OCI-LY7 (cell line): ENCODE measurements around the gene CLN3. TPM values are rescaled to one million over a fixed set of nuclear protein-coding genes. Genes with fewer than 3 reads are reported as not detected.

Experiments used
- Bru-seq: library from RNA; stranded (reverse); fragments of 400-500 nt; gene quantifications from one replicate; lab custom pipeline; 2021; lab: Mats Ljungman, UMichigan
- BruChase-seq, 2 experiments: library from RNA; stranded (reverse); fragments of 400-500 nt; gene quantifications; one replicate each; lab custom pipeline; 2021; lab: Mats Ljungman, UMichigan
- BruUV-seq: library from RNA; stranded (reverse); fragments of 400-500 nt; replicated peaks from 2 replicates; lab custom pipeline; 2021; lab: Mats Ljungman, UMichigan
- CTCF ChIA-PET: fragments of 300-600 bp; sonication (Branson Sonifier 250); formaldehyde crosslinking; loops from one replicate; lab custom pipeline; 2022; ENCODE audit warnings: antibody characterized with exemption; ENCODE audit not compliant: unreplicated experiment; lab: Charles Lee
- POLR2A ChIA-PET: fragments of 300-600 bp; sonication (Branson Sonifier 250); formaldehyde crosslinking; loops from one replicate; lab custom pipeline; 2022; ENCODE audit warnings: antibody characterized with exemption; lab: Charles Lee
- DNase-seq: peaks from one replicate; pipeline ENCODE4 v3.0.0-alpha.2; 2015; ENCODE audit warnings: low spot score
- H2AFZ ChIP-seq: fragments of 200-600 bp; sonication (generic), shearing (Covaris generic); 2 replicates; pipeline ENCODE4 v1.6.1; 2014; ENCODE audit warnings: mild to moderate bottlenecking, antibody characterized with exemption, low read length, moderate library complexity
- H3K27ac ChIP-seq: fragments of 200-600 bp; sonication (generic); 2 replicates; pipeline ENCODE4 v1.5.1; 2014; ENCODE audit warnings: mixed run types, low read depth, mild to moderate bottlenecking, moderate library complexity, low read length, inconsistent platforms; ENCODE audit not compliant: poor library complexity, severe bottlenecking
- H3K36me3 ChIP-seq: fragments of 200-600 bp; sonication (generic); 2 replicates; pipeline ENCODE4 v1.6.1; 2014; ENCODE audit warnings: mild to moderate bottlenecking, antibody characterized with exemption, low read length, moderate library complexity, mixed read lengths; ENCODE audit not compliant: insufficient read depth
- H3K4me1 ChIP-seq: fragments of 200-600 bp; sonication (generic); 2 replicates; pipeline ENCODE4 v1.5.1; 2014; ENCODE audit warnings: mild to moderate bottlenecking, low read length; ENCODE audit not compliant: insufficient read depth, poor library complexity, severe bottlenecking
- H3K4me2 ChIP-seq: fragments of 200-600 bp; sonication (generic); 2 replicates; pipeline ENCODE4 v1.6.1; 2014; ENCODE audit warnings: mild to moderate bottlenecking, low read length
- H3K4me3 ChIP-seq: fragments of 200-600 bp; sonication (generic); 2 replicates; pipeline ENCODE4 v1.5.1; 2014; ENCODE audit warnings: mild to moderate bottlenecking, low read depth, low read length; ENCODE audit not compliant: poor library complexity, severe bottlenecking
- H3K79me2 ChIP-seq: fragments of 200-600 bp; sonication (generic); 2 replicates; pipeline ENCODE4 v1.6.1; 2016; ENCODE audit warnings: low read depth, mild to moderate bottlenecking, low read length, moderate library complexity, mixed read lengths; ENCODE audit not compliant: insufficient read depth
- H3K9me2 ChIP-seq: fragments of 200-600 bp; sonication (generic); 2 replicates; pipeline ENCODE4 v1.6.1; 2016; ENCODE audit warnings: mild to moderate bottlenecking, low read length, mixed read lengths; ENCODE audit not compliant: insufficient read depth
- H3K9me3 ChIP-seq: fragments of 200-600 bp; sonication (generic); 2 replicates; pipeline ENCODE4 v1.6.1; 2014; ENCODE audit warnings: mild to moderate bottlenecking, mixed run types, low read length, mixed read lengths
- H4K20me1 ChIP-seq: fragments of 200-600 bp; sonication (generic); 2 replicates; pipeline ENCODE4 v1.6.1; 2014; ENCODE audit warnings: mild to moderate bottlenecking, antibody characterized with exemption, low read length, moderate library complexity, mixed read lengths; ENCODE audit not compliant: insufficient read depth
- EZH2phosphoT487 ChIP-seq: fragments of 200-600 bp; sonication (generic); IDR thresholded peaks from 2 replicates; pipeline ENCODE4 v1.6.1; 2018; ENCODE audit warnings: low read depth, borderline replicate concordance, mild to moderate bottlenecking, mixed run types, antibody characterized with exemption, low read length, moderate library complexity, mixed read lengths
- intact Hi-C: fragments of 100-400 bp; cut with micrococcal nuclease; formaldehyde crosslinking; loops from one replicate; pipeline ENCODE4 v1.10.0; 2022; ENCODE audit not compliant: unreplicated experiment
- long read RNA-seq: library from polyadenylated mRNA; stranded (forward); transcript quantifications from one replicate; pipeline ENCODE4 v2.0.0, GENCODE V29; 2022
- total RNA-seq, 2 experiments: library from RNA; depleted of rRNA in 1 of 2; stranded (reverse); fragments of >200 nt in 1 of 2; shearing (Covaris generic) in 1 of 2; gene quantifications; 2 replicates each; pipeline ENCODE4 v1.2.3, GENCODE V29; 2014 to 2022
- TF ChIP-seq, protein P1 (sequence below): fragments of 200-600 bp; sonication (generic); conservative IDR thresholded peaks from 2 replicates; pipeline ENCODE4 v1.5.1; 2014; ENCODE audit warnings: mild to moderate bottlenecking, antibody characterized with exemption, low read length, moderate library complexity, mixed read lengths

The CLN3 gene
- 29.7 and 45.5 TPM in 2 replicates for total RNA-seq (2014; rRNA removed; shearing (Covaris generic))
- total RNA-seq (2022), result 35.2 and 42.3 TPM in 2 replicates
- percentile 52 among the genes with signal in this experiment for Bru-seq, nascent RNA
- BruChase-seq, experiment 1, labeled RNA remaining after a 6-hour chase, result percentile 72 among the genes with signal in this experiment
- percentile 66 among the genes with signal in this experiment for BruChase-seq, experiment 2, labeled RNA remaining after a 2-hour chase
- long read RNA-seq, transcript CLN3-244 (16 exons, 3,832 nt), result minor isoform, 7 of 36 reads
- long read RNA-seq, transcript CLN3-238 (17 exons, 3,867 nt), result major isoform, 10 of 36 reads
- long read RNA-seq, partial matches to known transcripts, result 2 of 36 reads
- long read RNA-seq, other reads (novel, unspliced or antisense), result 10 of 36 reads

DNA sequence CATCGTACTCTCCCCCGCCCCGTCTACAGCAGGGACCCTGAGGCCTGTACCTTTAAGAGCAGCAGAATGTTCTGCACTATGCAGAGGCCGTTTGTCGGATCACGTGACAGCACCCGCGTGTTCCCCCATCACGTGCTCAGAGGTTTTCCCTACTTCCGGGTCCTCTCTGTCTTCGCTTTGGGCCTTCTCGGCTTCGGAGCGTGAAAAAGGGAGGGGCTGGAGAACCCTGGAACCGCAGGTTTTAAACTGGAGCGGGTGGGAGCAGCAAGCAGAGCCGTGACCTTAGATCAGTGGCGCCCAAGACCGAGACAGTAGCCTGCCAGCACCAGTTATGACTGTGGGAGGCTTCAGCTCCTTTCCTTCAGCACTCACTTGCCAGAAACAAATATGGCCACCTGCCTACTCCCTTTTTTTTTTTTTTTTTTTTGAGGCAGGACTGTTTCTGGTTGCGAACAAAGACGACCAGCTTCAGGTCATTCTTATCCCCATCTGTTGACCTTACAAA, at the start of gene CLN3:
Gene CLN3 (minus strand): TSS at position 105 of the 505 bp plus-strand sequence. CDS start 315 bp downstream, outside the sequence.
- Histone ChIP-seq H3K4me2 (peak within 1 kb of the TSS; percentile 87), H2AFZ (peak within 1 kb of the TSS; percentile 74), H3K36me3 (peaks cover 26% of the 10 kb centered on the region), H3K9me2 (no peaks in the 10 kb centered on the region), H3K9me3 (no peaks in the 10 kb centered on the region), H3K27ac (peak within 1 kb of the TSS; percentile 74), H3K79me2 (peaks cover 22% of the 10 kb centered on the region; the same call in 1 of the 2 replicates), H3K4me1 (peaks cover 35% of the 10 kb centered on the region), H4K20me1 (no peaks in the 10 kb centered on the region), H3K4me3 (peak within 1 kb of the TSS; percentile 88)
- POLR2A ChIA-PET, result interaction anchor here (0.6 to 1.2 kb wide), 4 partner anchors 12 to 214 kb away, joined by 3 to 8 read pairs (median 4); no protein-coding TSS in a partner anchor
- CTCF ChIA-PET, result no interaction called here
- intact Hi-C loops, result loop anchor here (1.0 to 5.0 kb wide), 3 partner anchors 60 to 330 kb away; partner anchors contain the start of genes ATXN2L and SGF29
- TSS peak; percentile 83 for BruUV-seq
- DNase-seq, result peak; percentile 97
- TF ChIP-seq, protein P1, sequence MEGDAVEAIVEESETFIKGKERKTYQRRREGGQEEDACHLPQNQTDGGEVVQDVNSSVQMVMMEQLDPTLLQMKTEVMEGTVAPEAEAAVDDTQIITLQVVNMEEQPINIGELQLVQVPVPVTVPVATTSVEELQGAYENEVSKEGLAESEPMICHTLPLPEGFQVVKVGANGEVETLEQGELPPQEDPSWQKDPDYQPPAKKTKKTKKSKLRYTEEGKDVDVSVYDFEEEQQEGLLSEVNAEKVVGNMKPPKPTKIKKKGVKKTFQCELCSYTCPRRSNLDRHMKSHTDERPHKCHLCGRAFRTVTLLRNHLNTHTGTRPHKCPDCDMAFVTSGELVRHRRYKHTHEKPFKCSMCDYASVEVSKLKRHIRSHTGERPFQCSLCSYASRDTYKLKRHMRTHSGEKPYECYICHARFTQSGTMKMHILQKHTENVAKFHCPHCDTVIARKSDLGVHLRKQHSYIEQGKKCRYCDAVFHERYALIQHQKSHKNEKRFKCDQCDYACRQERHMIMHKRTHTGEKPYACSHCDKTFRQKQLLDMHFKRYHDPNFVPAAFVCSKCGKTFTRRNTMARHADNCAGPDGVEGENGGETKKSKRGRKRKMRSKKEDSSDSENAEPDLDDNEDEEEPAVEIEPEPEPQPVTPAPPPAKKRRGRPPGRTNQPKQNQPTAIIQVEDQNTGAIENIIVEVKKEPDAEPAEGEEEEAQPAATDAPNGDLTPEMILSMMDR, result no peak
- no peak for TF ChIP-seq EZH2phosphoT487

DNA sequence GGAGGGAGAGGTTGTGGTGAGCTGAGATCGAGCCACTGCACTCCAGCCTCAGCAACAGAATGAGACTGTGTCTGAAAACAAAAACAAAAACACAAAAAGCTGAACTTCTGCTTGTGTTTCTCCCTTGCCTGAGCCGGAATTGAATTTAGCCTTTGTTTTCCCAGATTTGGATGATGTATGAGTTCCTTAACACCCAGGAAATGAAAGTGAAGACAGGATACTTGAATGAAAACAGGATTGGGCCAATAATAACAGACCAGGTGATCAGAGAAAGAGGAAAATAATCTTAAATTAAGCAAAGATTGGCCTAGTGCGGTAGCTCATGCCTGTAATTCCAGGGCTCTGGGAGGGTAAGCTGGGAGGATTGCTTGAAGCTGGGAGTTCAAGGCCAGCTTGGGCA, 48.5 kb upstream of the CLN3 start:
- no peak for DNase-seq
- Histone ChIP-seq H3K27ac (no peak overlapping the region), H3K4me2 (no peak overlapping the region), H3K9me2 (no peaks in the 10 kb centered on the region), H3K79me2 (no peaks in the 10 kb centered on the region), H3K4me3 (no peak overlapping the region), H2AFZ (no peak overlapping the region), H3K4me1 (no peaks in the 10 kb centered on the region), H3K9me3 (no peaks in the 10 kb centered on the region), H3K36me3 (no peaks in the 10 kb centered on the region), H4K20me1 (no peaks in the 10 kb centered on the region)
- TF ChIP-seq EZH2phosphoT487, result no peak
- TF ChIP-seq, protein P1, result no peak
- POLR2A ChIA-PET, result no interaction called here
- CTCF ChIA-PET, result interaction anchor here (0.6 kb wide), 1 partner anchor 28 kb away, joined by 3 read pairs; no protein-coding TSS in a partner anchor
- intact Hi-C loops, result no loop called here
- BruUV-seq, result no TSS peak
